AG08395 (cell line): ENCODE results near the gene SERPINB5.
"Not testable (repeated sequence)": the region's sequence is repeated elsewhere in the genome, so short reads cannot be mapped to it uniquely, and the experiment has no call there.

Source experiments
- DNase-seq: peaks from one replicate; pipeline ENCODE4 v3.0.0; 2012; ENCODE audit warnings: mixed read lengths, low spot score

SERPINB5 gene, protein sequence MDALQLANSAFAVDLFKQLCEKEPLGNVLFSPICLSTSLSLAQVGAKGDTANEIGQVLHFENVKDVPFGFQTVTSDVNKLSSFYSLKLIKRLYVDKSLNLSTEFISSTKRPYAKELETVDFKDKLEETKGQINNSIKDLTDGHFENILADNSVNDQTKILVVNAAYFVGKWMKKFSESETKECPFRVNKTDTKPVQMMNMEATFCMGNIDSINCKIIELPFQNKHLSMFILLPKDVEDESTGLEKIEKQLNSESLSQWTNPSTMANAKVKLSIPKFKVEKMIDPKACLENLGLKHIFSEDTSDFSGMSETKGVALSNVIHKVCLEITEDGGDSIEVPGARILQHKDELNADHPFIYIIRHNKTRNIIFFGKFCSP

DNA sequence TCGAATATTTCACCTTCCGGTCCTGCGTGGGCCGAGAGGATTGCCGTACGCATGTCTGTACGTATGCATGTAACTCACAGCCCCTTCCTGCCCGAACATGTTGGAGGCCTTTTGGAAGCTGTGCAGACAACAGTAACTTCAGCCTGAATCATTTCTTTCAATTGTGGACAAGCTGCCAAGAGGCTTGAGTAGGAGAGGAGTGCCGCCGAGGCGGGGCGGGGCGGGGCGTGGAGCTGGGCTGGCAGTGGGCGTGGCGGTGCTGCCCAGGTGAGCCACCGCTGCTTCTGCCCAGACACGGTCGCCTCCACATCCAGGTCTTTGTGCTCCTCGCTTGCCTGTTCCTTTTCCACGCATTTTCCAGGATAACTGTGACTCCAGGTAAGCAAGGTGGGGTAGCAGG lies at the start of gene SERPINB5:
TSS of gene SERPINB5 (plus strand) at position 291 of the 400 bp plus-strand sequence. CDS start 7,471 bp downstream, outside the sequence.
- no peak for DNase-seq

DNA sequence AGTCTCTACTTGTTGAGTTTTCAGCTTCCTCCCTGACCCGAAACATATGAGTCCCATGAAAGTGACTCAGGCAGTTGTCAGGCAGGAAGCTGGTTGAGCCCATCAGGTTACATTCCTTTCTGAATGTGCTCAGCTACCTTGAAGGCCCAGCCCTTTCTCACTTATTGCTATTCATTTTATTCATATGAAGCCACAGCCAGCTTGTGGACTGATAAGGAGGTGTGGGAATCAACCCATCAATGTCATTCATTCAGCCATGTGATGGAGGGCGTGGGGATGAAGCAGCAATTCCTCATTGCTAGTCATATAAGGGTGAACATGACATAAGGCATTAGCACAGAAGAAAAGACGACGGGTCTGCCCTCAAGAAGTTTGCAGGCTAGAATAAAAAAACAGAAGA lies 49.2 kb upstream of the SERPINB5 start:
- no peak for DNase-seq

DNA sequence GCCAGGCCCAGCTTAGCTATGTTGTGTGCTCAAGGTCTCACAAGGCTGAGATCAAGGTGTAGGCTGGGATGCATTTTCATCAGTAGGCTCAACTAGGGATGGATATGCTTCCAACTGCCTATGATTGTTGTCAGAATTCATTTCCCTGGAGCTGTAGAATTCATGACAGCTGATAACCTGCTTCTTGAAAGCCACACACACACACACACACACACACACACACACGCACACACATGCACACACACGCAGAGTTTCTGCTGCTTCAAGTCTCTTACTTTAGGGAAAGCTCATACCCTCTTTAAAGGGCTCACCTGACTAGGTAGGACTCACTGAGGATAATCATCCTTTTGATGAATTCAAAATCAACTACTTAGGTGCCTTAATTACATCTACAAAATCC lies 46.2 kb upstream of the SERPINB5 start:
- DNase-seq = no peak

DNA sequence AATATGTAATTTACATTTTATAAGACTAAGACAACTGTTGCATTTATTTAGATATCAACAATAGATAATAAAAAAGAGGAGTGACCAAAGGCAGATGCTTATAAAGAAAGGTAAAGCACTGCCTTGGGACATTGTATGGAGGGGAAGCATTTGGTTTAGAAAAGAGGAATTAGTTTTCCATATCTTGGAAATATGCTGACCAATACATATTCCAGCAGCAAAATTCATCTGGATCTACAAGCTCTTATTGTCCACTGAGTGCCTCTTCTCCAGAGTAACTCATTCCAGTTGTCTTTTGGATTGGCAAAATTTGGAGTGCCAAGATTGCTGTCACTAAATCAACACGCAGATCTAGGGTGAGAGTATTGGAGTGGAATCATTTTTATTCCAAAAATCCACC lies 45.6 kb upstream of the SERPINB5 start:
- no peak for DNase-seq

DNA sequence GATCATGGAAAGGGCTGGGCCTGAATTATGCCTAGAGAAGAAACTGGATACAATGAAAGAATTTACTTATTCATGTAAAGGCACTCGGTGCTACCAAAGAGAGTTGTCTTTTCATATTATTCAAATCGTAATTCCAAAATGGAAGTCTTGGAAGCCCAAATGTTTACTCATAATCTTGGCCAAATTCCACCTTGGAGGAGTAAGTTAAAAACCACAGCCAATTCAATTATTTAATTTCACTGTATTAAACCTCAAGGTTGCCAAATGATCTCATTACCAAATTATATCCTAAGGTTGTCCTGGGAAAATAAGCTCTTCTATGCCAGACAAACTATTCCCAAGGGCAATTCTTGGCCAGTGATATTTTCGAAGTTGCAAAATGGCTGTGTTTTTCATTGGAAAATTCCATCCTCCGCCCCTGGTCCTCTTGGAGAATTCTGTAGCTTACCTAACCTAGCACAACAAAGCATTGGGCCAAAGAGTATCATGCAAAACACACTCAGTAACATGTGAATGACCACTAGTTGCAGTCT lies 43.4 kb upstream of the SERPINB5 start:
- DNase-seq = no peak

DNA sequence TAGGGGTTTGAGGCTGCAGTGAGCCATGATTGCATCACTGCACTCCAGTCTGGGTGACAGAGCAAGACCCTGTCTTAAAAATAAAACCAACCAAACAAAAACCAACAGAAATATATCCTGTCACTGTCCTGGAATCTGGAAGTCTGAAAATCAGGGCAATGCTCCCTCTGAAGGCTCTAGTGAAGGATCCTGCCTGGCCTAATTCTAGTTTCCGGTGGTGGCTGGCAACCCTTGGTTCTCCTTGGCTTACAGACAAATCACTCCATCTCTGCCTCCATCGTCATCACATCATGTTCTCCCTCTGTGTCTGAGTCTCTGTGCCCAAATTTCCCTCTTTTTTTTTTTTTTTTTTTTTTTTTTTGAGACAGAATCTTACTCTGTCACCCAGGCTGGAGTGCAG lies 38.6 kb upstream of the SERPINB5 start:
- DNase-seq = no peak

DNA sequence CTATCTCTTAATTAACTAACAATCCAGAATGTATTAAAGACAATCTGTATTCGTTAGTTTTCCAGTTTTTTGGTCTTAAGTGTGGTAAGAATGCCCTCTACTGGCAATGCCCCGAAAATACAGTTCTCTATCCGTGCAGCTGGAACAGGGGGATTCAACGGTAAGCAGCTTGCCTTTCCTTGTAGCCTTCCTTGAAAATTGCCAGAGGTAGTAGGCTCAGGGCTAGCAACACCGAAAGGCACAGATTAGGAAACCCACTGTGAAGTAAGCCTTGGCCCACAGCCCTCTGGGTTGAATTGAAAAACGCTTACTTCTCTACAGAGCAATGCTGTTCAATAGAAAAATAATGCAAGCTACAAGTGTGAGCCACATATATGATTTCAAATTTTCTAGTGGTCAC lies 37.4 kb upstream of the SERPINB5 start:
- DNase-seq = peak; percentile 61

DNA sequence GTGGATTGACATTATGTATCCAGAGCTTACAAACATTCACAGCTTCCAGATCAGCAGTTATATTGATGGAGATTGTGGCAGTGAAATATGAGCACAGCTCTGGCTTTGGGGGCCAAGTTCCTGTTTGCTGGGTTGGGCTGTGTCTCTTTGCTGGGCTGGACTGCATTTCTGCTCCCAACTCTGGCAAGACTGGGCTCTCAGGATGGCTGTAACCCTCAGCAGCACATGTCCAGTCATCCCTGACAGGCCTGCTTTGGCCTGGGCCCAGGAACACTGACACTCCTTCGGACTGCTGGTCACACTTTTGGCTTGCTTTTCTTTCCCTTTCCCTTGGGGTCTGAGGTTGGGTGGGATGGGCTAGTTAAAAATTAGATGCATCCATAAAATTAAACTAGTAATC lies 36.5 kb upstream of the SERPINB5 start:
- peak; percentile 82 for DNase-seq

DNA sequence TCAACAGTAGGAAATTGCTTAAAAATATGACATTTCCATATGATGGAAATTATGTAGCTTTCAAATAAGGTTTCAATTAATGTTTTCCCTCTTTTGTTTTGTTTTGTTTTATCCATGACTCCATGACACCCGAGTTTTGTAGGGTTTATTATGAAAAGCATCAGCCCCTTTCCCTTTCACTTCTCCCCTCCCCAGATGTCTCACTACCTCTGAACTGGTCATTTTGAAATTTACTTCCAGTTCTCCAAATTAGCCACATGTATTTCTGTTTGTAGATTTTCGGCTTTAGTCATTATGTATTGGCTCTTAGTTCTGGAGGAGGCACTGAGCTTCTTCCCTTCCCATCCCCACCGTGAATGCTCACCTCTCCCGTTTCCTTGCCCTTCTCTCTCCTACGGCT lies 35.9 kb upstream of the SERPINB5 start:
- no peak for DNase-seq

DNA sequence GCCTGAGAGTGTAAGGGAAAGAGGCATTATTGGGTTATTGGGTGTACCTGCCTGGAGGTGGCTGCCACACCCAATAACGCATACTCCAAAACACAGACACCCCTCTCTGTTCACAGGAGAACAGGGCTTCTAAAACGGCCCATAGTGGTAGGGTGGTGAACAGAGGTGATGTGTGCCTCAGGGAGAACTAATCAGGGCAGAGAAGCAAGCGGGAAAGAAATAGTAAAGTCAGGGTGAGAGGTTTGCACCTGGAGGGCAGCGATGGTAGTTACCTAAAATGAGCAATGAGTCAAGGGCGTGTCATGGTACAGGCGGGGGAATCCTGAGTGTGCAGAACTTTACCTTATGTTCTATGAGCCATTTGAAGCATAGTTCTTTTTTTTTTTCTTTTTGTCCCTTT lies 32.9 kb upstream of the SERPINB5 start:
- no peak for DNase-seq

DNA sequence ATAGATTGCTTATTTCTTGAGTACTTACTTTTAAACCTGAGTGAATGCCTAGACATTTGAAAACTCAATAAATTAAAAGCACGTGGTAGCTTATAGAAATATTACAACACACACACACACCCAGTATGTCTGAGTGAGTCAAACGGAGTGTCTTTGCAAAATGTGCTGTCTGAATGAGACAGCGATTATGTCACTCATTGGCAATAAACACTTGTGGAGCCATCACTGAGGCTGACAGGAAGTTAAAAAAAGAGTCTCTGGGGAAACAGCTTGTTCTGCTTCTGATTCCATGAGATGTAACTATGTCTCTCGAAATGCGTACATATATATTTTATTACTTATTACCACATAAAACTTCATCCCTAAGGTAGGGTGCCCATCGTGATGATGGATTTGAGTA lies 32.2 kb upstream of the SERPINB5 start:
- peak; percentile 80 for DNase-seq

DNA sequence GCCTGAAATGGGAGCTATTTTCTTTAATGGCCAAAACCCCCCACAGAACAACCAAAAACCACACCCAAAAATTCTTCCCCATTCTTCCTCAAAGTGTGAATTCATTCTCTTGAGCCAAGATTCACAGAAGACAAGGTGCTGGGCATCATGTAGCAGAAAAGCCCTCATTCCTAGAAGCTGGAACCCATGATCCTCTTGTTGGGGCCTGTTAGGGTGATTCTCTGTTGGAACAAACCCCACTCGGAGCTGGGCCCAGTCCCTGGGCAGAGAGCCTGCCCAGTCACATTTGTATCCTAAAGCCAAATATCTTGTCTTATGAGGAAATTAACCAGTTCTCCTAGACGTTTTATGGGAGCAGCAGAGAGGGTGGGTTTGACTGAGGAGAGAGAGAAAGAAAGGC lies 31.7 kb upstream of the SERPINB5 start:
- no peak for DNase-seq

DNA sequence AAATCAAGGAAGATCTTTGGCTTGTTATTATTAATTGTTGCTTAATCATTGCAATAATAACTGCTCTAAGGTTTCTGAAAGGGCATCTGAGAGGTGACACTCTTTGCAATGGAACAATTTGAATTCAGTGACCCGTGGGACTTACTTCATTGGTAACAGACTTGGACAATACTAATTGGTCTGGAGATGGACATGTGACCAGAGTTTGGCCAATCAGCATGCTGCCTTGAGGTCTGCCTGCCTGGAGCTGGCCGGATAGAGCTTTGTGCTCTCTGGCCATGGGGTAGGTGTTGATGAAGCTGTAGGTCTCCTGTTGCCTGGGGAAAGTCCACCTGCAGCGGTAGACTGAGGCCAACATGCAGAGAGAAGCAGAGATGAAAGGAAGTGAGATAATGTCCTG lies 30.5 kb upstream of the SERPINB5 start:
- DNase-seq = no peak

DNA sequence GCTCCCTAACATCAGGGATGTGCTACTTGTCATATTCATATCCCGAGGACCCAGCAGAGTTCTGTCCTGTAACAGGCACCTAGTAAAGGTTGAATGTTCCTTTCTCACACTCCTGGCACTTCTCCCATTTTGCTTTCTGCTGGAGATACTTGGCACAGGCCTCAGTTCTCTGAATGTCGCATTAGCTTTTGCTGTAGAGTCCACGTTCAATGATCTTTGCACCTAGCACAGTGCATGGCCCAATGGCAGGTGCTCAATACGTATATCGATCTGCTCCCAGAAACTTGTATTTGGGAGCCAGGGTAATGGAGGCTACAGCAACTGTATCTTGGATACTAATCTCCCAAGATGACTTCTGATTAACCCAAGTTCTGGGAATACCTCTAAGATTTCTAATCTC lies 29.7 kb upstream of the SERPINB5 start:
- no peak for DNase-seq

DNA sequence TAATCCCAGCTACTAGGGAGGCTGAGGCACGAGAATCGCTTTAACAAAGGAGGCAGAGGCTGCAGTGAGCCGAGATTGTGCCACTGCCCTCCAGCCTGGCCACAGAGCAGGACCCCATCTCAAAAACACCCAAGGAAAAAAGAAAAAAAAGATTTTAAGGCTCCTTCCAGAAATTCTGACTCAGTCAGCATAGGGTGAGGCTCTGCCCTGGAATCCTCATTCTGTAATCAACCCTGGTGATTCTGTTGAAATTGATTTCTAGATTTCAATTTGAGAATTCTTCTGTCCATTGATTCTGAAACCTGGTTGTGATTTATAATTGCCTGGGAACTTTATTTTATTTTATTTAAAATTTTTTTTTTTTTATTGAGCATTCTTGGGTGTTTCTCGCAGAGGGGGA lies 27.3 kb upstream of the SERPINB5 start:
- DNase-seq = no peak

DNA sequence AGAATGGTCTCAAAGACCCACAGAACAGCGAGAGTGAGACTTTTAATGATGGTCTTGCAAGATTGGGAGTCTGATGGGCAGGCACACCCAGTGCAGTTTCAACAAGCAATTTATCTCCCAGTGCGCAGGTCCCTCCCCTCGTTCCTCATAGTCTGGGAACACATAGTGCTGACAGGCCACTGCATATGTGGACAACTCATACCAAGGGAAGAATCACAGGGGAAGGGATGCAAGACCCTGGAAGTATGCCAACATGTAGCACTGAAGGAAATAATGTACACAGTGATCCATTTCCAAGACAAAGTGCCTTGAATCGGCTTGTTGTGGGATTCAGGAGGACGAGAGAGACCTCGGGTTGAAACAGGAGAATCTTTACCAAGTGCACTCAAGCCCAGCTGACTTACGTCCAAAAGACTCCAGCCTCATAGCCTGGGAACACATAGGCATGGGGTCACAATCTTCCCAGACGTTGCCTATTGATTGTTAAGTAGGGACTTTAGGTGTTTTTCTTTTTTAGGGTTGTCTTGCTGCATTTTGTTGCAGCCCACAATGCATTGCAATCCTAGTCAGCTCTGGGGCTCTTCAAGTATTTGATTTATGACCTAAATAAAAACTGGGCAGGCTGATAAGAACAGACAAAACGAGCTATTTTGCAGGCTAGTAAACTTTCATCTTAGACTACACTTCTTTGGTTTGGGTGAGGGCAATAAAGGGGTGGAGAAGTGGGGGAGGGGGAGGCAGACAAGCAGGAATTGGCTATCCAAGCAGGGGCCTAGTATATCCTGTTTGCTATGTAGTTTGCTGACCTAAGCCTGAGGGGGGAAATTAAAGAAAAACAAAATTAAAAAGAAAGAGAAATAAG lies 24.7 kb upstream of the SERPINB5 start:
- DNase-seq = no peak

DNA sequence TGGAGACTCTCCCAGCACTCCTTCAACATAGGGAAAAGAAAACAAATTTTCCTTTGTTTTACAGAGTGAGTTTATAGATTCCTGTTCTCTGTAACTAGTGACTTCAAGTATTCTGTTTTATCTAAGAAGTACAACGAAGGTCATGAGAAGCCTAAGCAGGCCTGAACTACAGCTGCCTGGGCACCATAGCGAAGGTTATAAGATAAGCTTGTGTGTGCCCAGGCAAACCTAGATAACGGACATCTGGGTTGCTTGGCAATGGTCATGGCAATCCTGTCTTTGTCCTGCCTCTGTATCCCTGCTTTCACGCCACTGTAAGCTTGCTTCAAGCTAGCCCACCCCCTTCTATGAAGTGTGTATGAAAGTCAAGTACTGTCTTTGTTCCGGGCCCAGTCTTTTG lies 24.0 kb upstream of the SERPINB5 start:
- DNase-seq = not testable (repeated sequence)

DNA sequence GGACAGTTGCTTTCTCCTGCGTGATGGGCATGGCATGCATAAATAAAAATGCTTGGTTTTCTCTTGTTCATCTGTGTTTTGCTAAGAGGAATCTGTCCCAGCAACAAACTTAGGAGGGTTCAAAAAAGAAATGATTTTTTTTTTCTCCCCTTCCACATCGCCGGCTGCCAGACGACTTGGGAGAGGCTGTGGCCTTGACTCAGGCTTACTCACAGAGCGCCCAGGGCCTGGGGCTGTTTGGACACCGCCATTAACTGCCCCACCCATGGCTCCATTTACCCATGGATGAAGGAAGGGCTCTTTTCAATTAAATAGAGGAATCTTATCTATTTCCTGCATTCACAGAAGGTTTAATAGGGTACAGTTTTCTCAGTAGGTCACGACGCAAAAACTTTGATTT lies 22.3 kb upstream of the SERPINB5 start:
- DNase-seq = peak; percentile 24

DNA sequence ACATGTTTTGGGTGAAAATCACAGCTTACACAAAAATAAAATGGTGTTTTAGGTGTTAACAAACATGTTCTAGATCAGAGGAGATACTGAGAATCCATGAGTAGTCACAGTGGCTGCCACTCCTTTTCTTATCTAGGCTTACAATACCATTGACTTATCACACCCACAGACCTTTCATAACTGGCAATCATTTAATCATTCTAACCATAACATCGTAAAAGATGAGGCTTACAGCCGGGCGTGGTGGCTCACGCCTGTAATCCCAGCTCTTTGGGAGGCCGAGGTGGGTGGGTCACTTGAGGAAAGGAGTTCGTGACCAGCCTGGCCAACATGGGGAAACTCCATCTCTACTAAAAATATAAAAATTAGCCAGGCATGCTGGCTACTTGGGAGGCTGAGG lies 18.8 kb upstream of the SERPINB5 start:
- DNase-seq = no peak

DNA sequence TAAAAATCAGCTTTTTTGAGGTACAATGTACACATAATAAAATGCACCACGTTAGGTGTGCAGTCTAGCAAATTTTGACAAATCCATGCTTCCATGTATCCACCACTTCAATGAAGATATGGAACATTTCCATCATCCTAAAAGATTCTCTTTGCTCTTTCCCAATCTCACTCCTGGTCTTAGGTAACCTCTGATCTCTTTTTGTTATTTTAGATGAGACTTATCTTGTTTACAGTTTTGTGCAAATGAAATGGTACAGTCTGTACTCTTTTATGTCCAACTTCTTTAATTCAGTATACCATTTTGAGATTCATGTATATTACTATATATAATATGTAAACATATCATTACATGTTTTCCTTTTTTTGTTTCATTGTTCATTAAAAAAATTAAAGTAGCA lies 16.3 kb upstream of the SERPINB5 start:
- no peak for DNase-seq

DNA sequence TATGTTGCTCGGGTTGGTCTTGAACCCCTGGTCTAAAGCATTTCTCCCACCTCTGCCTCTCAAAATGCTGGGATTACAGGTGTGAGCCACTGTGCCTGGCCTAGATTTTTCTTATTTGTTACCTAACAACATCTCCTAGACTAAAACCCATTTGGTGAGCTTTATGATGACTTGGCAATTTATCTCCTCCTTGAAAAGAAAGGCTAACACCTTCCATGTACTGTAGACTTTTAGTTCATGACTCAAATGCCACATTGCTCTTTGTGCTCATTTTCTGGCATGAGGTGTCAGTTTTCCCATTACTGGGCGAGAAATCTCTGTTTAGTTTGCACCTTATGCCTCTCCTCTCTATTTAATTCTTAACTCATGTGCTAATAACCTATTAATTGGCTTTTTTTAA lies 12.3 kb upstream of the SERPINB5 start:
- DNase-seq = no peak

DNA sequence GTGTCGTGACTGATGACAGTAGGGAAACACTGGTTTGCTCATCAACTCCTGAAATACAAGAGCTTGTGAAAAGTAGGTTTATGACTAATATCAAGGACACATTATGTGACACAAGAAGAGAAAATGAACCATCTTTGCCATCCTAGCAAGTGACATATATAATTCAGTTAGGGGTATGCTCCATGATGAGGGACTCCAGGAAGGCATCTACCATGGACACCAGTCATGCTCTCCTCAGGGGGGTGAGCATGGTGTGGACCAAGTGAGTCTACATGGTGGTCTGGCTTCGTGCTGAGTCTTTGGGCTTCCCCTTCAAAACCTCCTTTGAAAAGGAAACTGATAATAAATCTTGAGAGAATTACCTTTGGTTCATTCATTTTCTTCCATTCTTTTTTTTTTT lies 11.7 kb upstream of the SERPINB5 start:
- no peak for DNase-seq

DNA sequence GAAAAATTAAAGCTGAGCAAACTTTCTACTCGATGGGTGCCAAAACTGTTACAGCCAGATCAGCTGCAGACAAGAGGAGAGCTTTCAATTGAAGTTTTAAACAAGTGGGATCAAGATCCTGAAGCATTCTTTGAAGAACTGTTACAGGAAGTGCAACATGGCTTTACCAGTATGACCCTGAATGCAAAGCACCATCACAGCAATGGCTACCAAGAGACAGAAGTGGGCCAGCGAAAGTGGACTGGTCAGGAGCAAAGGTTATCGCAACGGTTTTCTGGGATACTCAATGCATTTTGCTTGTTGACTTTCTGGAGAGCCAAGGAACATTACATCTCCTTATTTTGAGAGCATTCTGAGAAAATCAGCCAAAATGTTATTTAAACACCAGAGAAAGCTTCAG lies 9.1 kb upstream of the SERPINB5 start:
- DNase-seq = no peak
